GDM1 (cell line): ENCODE measurements around the gene SPOPL.
"Not testable (repeated sequence)": the region's sequence is repeated elsewhere in the genome, so short reads cannot be mapped to it uniquely, and the experiment has no call there.

Experiments used
- DNase-seq: peaks from one replicate; lab custom pipeline; 2025; lab: John Stamatoyannopoulos, UW

SPOPL gene

DNA sequence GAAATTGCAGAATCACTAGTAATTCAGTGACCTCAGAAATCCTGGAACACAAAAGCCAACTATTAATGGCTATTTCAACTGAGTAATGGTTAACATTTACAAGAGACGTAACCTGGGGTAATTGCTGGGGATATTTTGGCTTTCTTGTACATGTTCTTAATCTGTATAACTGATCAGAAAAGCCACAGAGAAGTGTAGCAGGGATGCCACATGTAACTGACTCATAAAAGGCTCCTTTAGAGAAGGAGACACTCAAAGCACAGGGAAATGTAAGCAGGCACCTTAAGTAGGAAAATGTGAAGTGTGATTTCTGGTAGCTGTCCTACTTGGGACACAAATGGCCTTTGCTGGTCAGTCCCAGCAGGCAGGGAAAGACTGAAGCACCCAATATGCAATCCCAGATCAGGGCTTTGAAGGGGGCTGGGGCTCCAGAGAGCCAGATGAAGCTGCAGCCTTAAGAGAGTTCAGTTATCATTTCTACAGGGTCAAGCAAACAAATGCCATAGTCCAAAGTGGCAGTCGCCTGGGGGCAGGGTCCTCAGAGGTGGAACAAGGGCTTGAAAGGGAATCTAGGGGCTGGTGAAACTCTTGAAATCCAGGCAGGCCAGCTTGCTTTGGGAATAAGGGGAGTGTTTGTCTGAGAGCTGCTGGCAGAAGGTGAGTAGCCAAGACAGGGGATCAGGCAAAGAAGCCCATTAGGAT, 7.2 kb upstream of the SPOPL start:
- DNase-seq = no peak

DNA sequence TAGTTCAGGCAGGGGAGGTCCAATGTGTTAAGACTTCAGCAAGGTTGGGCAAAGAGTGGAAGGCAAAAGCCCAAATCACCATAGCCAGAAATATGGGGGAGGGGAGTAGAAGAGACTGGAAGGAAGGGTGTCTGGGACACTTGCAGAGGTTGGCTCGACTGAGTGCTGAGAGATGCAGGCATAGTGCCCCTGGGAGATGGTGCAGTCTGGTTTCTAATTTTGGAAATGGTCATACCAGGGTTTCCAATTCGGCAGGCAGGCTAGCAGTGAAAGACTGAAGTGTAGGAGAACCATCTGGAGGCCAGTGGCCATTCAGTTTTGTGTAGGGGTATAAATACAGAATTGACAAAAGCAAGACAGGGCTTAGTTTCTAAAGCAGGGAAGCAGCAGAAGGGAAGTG, 6.2 kb upstream of the SPOPL start:
- DNase-seq = no peak

DNA sequence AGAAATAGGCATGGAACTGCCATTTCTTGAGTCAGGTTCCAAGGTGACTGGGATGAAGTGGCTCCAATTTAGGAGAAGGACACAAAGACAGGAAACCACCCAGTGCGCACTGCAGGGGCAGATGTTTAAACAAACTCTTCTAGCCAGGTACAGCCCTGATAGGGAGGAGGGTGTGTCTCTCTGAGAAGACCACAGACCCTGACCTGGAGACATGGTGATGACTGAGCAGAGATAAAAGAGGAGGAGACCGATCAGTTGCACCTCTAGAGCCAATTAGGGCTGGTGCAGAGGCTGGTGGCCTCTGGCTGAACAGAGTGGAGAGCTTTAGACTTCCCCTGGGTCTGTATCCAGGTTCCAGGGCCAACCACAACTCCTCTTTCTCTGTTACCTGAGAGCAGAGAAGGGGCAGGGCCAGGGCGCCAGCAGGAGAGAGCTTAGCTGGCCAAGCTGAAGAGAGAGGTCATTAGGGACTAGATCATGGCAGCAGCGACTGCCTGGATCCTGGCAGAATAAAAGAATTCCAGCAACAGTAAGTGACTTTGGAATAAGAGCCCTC, 5.4 kb upstream of the SPOPL start:
- DNase-seq = no peak

DNA sequence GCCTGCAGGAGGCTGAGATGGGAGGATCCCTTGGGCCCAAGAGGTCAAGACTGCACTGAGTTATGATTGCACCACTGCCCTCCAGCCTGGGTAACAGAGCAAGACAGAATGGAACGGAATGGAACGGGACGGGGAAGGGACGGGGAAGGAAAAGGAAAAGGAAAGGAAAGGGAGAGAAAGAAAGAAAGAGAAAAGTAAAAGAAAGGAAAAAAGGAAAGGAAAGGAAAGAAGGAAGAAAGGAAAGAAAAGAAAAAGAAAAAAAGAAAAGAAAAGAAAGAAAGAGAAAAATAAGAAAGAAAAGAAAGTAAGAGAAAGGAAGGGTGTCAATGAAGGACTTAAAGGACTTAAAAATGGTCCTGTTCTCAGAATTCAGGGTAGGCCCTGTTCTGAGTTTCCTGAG, 4.3 kb upstream of the SPOPL start:
- DNase-seq = no peak

DNA sequence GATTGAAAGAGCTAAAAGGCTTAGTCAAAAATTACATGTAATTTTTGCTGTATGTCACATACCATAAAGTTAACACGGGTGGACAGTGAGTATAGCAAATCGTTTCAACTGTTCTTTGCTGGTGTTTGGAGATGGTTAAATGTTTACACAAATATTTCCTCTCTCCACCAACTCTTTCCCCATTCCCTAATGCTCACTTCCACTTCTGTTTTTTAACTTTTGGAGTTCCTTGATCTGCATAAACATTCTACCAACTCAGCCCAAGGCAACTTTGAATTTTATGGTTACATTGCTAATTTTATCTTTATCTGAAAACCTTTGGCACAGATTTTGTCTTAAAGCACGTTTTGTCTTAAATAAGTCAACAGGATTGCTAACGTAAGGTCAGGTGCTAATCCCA, 1.9 kb upstream of the SPOPL start:
- no peak for DNase-seq

DNA sequence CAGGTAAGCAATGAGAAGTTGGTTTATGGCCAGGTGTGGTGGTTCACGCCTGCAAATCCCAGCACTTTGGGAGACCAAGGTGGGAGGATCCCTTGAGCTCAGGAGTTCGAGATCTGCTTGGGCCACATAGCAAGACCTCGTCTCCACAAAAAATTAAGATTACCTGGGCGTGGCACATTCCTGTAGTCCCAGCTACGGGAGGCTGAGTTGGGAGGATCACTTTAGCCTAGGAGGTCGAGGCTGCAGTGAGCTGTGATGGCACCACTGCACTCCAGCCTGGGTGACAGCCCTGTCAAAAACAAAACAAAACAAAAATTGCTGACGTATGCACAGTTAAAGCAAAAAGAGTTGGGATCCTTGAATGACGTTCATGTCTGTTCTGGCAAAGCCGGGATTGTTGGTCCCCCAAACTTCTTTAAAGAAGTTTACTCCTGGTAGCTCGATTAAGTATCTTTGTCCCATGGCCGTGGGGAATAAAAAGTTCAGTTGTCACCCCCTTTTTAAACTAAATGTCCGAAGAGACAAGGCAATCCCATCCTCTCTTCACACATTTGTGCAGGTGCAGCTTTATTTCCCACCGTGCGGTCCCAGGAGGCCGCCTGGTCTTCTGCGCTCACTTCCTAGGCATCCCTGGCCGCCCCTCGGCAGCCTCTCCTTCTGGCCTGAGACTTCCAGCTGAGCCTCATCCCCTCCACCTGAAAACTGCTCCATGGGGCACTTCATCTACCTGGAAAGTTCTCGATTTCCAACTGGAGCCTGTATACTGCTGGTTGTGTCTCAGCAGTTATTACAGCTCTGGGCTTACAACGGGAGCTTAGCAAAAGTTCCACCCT, 762 bp upstream of the SPOPL start:
- no peak for DNase-seq

DNA sequence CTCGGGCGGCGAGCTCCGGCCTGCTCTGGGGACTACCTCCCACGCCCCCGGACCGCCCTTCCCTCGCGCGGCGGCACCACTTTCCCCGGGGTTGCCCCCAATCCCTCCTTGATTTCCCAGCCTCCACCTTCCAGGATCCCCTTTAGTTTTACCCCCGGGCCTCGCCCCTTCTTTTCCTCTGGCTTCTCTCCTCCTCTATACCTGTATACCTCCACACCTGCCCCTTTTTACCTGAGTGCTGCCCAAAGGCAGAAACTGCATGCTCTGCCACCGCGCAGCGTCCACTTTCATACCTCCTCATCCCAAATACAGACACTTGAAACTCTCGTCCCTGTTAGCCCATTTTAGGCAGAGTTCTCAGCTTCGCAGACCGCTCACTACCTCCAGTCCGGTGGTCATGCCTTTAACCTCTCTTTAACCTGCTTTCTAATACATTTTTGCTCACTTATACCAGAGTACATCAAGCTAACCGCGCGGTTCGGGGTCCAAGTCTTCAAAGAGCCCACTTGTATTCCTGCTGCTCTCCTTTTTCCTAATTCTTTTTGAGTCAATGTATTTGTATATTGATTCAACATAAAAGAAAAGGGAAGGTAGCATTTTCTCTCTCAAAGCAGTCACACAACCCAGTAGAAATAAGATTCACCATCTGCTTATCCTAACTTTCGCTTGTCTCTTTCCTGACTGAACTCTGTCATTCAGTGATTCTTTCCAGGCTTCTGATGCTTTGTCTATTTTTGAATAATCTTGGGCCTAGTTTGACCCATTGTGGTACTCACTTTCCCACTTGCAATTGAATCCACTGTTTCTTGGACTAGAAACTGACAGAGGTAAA, 901 bp downstream of the SPOPL start:
- DNase-seq = no peak

DNA sequence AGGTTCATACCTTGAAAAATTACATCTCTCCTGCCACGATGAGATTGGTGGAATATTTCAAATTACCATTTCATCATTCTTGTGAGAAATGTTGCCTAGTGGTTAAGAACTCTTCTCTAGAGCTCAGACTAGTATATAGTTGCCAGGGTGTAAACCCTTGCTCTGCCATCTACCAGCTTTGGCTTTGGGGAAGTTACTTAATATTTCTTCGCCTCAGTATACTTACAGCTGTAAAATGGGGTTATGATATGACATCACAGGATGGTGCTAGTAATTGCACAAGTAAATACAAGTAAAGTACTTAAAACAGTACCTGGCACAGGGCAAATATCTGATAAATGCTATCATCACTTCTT, 1.5 kb downstream of the SPOPL start:
- no peak for DNase-seq

DNA sequence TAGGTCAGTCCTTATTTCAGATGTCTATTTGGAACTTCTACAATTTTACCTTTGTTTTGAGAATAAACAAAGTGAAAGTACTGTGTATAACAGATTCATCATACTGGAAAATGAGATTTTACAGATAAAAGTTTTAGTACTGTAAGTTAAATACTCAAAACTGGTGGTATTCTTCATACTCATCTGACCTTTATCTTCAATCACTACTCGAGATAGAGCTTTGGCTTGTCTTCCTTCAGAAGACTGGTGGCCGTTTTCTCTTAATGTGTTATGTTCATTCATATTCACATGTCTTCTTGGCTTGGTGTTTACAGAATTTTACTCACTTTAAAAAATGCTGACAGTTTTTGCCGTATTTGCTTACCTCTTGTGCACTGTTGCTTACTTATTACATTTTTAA, 2.1 kb downstream of the SPOPL start:
- no peak for DNase-seq

DNA sequence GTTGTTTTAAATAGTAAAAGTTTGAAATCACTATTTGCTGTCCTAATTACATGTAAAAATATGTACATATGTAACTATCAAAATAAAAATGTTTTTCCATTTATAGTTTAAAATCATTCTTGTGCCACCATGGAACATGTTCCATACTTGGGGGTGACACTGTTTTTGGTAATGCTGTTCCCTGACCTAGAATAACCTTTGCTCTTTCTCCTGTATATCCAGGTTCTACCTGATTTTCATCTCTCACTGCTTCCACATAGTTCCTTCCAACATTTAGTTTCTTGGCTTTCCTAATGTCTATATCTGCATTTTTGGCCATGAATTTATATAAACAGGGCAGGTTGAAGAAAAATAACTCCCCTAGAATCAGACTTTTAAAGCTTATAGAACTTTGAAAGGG, 2.5 kb downstream of the SPOPL start:
- DNase-seq = no peak

DNA sequence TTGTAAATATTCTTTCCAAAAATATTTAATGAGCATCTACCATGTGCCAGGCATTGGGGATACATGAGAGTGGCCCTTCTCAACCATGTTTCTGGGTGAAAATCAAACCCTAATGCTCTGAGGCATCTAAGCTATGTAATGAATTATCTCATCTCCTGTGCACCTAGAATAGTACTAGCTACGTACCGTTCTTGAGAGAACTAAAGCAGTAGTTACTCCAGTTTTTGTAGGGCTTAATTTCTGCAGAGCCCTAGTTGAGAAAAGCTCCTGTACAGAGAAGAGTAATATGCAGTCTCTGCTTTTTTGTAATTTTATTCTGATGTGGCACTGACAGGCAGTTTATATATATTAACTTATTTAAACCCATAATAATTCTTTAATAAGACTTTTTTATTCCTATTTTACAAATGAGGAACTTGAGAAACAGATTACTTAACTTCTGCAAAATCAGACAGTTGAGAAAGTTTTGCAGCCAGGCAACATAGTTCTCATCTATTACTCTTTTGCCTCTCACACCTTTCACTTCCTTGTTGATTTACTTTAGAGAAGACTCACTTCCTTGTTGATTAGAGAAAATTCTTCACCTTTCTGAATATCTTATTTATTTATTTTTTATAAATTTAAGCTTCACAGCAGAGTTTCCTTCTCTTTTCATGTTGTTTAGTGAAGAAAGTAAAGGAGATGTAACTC, 3.1 kb downstream of the SPOPL start:
- DNase-seq = no peak

DNA sequence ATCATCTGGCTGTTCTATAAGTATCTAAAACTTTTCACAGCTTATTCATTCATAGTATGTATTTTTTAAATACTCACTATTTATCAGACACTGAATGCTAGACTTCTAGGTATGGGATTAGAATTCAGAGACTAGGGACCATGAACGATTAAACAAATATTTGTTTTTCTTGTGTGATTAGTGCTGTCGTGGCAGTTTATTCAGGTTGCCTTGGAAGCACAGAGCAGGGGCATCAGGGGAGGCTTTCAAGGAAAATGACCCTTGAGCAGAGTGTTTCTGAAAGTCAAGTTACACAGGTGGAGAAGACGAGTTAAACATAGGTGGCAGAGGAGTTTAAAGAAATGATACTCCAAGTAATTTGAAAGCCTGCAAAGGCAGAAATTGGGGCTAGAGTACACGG, 5.7 kb downstream of the SPOPL start:
- no peak for DNase-seq

DNA sequence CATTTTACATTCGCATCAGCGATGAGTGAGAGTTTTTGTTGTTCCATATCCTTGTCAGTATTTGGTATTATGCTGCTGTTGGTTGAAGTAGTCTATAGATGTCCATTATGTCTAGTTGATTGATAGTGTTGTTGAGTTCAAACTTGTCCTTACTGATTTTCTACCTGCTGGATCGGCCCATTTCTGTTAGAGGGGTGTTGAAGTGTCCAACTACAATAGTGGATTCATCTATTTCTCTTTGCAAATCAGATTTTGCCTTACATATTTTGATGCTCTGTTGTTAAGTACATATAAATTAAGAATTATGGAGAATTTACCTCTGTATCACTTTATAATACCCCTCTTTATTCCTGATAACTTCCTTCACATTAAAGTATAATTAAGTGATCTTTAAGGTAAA, 8.7 kb downstream of the SPOPL start:
- DNase-seq = no peak

DNA sequence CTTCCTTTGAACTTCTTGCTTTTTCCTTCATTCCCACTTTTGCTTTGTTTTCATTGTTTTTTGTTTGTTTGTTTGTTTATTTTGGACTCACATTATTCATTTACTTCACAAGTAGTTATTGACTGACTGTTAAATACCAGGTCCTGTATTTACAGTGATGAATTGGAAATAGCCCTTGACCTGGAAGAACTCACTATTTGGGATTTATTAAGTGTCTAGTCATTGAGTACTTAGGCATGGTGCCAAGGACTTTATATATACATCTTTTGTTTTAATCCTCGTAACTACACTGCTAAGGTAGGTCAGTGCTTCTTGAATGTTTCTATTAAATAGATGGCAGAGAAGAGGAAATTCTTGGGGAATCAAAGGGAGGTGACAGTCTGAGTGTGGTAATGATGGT, 11.1 kb downstream of the SPOPL start:
- no peak for DNase-seq

DNA sequence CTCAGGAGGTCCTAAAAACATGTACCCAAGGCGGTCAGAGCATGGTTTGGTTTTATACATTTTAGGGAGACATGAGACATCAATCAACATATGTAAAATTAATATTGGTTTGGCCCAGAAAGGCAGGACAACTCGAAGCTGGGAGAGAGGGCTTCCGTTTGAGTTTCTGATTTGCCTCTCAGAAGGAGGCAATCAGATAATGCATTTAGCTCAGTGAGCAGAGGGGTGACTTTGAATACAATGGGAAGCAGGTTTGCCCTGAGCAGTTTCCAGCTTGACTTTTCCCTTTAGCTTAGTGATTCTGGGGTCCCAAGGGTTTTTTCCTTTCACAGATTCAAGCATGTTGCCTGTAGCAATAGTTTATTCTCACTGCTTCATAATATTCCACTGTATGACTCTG, 12.6 kb downstream of the SPOPL start:
- no peak for DNase-seq

DNA sequence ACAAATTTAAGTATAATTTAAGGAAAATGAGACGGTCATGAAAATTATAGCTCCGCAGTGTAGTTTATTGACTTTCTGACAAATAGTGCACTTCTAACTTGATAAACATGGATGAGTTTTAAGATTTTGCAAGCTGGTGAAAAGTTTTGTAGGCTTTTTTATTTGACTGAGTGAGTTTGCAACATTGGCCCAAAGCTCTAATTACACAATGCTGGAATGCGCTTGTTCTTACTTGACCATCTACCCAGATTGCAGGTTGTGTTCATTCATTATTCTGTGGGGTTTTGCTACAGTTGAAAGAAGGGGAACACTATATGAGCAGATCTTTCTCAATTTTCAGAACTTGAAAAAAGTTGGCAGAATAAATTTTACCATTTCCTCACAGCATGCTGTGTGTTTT, 13.5 kb downstream of the SPOPL start:
- no peak for DNase-seq

DNA sequence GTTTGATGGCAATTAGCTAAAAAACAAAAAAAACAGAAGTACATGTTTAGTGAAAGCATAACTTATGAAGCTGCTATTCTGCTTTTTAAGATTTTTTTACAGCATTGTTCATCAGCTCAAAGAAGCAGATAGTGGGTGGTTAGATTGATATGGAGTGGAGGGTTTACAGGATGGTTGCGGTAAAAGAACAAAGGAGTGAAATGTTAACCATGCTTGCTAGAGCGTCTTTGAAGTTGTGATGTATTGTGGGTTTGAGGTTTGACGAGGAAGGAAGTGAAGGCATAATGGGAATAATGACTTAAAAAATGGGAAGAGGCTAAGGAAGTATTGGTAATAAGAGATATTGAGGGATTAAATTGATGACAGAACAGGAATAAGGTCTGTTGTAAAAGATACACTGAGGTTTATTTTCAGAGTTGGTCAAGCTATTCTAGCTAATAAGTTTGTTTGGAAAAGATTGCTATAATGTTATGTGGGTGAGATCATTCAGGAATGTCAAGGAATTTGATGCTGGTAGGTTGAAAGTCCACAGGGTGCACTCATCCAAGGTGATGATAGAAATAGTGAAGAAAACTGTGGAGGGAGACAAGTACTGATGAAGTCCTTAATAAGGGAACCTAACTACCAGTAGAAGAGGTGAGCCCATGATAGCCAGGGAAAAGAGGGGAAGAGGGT, 14.6 kb downstream of the SPOPL start:
- no peak for DNase-seq

DNA sequence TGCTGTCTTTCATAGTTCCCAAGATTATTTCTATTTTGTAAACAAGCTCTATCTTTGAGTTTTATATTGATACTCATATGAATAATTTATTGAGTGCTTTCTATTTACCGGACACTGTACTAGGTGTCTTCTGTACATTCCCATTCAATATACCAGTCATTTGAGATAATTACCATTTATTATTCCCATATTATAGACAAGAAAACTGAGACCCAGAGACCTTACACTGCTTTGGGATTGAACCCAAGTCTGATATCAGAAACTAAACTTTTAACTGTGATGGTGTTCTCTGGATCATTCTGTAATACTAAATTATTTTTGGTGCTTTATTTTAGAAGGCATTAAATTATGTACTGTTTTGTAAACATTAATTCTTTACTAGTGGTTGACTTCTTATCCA, 17.3 kb downstream of the SPOPL start:
- DNase-seq = no peak

DNA sequence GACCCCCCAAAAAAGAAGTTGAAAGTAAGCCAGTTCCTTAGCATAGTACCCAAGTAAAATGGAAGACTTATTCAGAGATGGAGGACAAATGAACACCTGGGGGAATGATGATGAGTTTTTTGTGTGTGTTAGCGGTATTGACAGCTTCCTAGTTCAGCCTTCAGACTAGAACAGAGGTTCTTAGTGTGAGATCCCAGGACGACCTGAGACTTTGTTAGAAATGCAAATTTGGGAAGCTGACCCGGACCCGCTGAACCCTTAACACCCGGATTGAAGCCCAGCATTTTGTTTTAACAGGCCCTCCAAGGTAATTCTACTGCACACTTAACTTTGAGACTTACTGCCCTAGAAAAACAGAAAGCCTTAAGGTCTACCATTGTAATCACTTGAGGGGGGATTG, 20.3 kb downstream of the SPOPL start:
- DNase-seq = no peak

DNA sequence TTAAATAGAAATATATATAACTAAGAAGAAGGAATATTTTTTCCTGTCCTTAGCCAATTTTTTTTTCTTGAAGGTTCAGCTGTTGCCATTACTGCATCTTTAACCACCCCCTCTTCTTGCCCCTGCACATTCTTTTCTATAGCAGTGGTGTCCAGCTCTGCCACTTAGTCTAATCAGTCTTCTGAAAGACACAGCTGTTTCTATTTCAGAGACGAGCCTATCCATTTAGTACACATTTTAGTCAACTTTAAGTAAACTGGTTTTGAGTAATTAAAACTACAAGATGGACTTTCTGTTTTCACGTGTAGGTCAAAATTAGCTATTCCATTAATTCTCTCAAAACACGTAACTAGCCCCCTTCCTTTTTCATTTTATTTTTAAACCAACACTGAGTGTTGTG, 21.0 kb downstream of the SPOPL start:
- DNase-seq = no peak

DNA sequence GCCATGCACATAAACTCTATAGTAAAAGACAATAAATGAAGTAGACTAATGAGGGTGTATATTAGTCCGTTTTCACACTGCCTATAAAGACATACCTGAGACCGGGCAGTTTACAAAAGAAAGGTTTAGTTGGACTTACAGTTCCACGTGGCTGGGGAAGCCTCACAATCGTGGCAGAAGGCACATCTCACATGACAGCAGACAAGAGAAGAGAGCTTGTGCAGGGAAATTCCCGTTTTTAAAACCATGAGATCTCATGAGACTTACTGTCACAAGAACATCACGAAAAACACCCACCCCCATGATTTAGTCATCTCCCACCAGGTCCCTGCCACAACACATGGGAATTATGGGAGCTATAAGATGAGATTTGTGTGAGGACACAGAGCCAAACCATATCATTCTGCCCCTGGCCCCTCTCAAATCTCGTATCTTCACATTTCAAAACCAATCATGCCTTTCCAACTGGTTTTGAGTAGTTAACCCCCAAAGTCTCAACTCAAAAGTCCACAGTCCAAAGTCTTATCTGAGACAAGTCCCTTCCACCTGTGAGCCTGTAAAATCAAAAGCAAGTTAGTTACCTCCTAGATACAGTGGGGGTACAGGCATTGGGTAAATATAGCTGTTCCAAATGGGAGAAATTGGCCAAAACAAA, 21.6 kb downstream of the SPOPL start:
- not testable (repeated sequence) for DNase-seq
